Endothelial cell of umbilical vein (primary cell): ENCODE data around the gene PTPRD.

ENCODE experiments used
- FOS ChIP-seq: IDR thresholded peaks from 2 replicates; pipeline ENCODE4 v1.6.1; 2011; ENCODE audit warnings: mild to moderate bottlenecking, low read length, moderate library complexity, borderline replicate concordance; ENCODE audit not compliant: insufficient read depth
- POLR2A ChIP-seq: IDR thresholded peaks from 2 replicates; pipeline ENCODE4 v1.6.1; 2012; ENCODE audit warnings: low read depth, mild to moderate bottlenecking, control low read depth, low read length
- POLR2AphosphoS5 ChIP-seq: IDR thresholded peaks from 2 replicates; pipeline ENCODE4 v1.6.1; 2012; ENCODE audit warnings: low read depth, mild to moderate bottlenecking, control low read depth, low read length, moderate library complexity; ENCODE audit not compliant: insufficient read depth
- TF ChIP-seq, protein P1 (sequence below), 2 donors: IDR thresholded peaks; 1 replicate in 1 of 2; 2 replicates in 1 of 2; pipeline ENCODE4 v1.5.1; 2011; ENCODE audit warnings: low read length in 2 of 2, mild to moderate bottlenecking in 2 of 2, moderate library complexity in 2 of 2, control low read depth in 1 of 2, inconsistent platforms in 1 of 2, low read depth in 1 of 2; ENCODE audit not compliant: insufficient read depth in 1 of 2; ENCODE audit errors: extremely low read depth in 1 of 2

DNA sequence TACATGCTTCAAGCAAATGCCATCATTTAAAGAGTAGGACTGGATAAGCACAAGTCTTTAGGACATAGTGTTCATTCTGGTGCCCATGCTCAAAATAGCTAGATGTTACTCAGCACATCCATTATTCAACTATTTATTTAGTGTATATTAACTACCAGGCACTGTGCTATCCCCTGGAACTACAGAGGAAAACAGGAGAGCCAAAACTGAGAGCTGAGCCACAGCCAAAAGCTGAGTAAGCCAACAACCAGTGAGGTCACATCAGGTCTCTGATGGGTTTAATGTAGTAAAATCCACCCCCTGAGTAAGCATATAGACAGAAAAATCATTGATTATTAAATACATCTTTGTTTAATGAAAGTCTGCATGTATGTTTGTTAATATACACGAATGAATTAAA is 2343.9 kb downstream of the PTPRD start:
- TF ChIP-seq, protein P1, sequence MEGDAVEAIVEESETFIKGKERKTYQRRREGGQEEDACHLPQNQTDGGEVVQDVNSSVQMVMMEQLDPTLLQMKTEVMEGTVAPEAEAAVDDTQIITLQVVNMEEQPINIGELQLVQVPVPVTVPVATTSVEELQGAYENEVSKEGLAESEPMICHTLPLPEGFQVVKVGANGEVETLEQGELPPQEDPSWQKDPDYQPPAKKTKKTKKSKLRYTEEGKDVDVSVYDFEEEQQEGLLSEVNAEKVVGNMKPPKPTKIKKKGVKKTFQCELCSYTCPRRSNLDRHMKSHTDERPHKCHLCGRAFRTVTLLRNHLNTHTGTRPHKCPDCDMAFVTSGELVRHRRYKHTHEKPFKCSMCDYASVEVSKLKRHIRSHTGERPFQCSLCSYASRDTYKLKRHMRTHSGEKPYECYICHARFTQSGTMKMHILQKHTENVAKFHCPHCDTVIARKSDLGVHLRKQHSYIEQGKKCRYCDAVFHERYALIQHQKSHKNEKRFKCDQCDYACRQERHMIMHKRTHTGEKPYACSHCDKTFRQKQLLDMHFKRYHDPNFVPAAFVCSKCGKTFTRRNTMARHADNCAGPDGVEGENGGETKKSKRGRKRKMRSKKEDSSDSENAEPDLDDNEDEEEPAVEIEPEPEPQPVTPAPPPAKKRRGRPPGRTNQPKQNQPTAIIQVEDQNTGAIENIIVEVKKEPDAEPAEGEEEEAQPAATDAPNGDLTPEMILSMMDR (IDR thresholded peaks at IDR 0.05; ENCODE audit: extremely low read depth in 1 of 2, insufficient read depth in 1 of 2, low read depth in 1 of 2, low read length in 2 of 2) = no peak
- no peak for TF ChIP-seq POLR2AphosphoS5
- no peak for TF ChIP-seq POLR2A
- TF ChIP-seq FOS = no peak
